HT-29 (cell line): ENCODE results near the gene KIAA1755. TPM values are rescaled to one million over a fixed set of nuclear protein-coding genes. Genes with fewer than 3 reads are reported as not detected.
"Not testable (repeated sequence)": the region's sequence is repeated elsewhere in the genome, so short reads cannot be mapped to it uniquely, and the experiment has no call there.

ENCODE experiments used
- DNase-seq: peaks from one replicate; pipeline ENCODE4 v3.0.0-alpha.2; 2015; ENCODE audit warnings: low spot score
- total RNA-seq: library from RNA; depleted of rRNA; stranded (reverse); fragments of >200 nt; shearing (Covaris generic); gene quantifications from 2 replicates; pipeline ENCODE4 v1.2.3, GENCODE V29; 2014

KIAA1755 gene
- total RNA-seq, 1 experiment from 2014 or later, result 0.05 TPM

DNA sequence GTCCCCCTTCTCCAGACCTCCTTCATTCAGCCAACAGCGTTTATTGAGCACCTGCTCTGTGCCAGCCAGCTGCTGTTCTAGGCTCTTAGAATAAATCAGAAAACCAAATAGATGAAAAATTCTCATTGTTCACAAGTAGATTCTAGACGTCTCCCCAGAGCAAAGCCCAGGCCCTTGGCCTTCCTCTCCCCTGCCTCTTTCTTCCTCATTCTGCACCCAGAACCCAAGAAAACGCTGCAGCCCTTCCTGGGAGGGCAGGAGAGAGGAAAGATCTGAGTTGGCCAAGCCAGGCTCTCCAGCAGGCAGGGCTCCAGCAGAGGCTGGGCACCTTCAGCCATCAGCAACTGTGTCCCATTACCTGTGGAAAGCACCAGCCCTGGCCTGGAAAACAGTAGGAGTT, 31.4 kb upstream of the KIAA1755 start:
- DNase-seq, result no peak

DNA sequence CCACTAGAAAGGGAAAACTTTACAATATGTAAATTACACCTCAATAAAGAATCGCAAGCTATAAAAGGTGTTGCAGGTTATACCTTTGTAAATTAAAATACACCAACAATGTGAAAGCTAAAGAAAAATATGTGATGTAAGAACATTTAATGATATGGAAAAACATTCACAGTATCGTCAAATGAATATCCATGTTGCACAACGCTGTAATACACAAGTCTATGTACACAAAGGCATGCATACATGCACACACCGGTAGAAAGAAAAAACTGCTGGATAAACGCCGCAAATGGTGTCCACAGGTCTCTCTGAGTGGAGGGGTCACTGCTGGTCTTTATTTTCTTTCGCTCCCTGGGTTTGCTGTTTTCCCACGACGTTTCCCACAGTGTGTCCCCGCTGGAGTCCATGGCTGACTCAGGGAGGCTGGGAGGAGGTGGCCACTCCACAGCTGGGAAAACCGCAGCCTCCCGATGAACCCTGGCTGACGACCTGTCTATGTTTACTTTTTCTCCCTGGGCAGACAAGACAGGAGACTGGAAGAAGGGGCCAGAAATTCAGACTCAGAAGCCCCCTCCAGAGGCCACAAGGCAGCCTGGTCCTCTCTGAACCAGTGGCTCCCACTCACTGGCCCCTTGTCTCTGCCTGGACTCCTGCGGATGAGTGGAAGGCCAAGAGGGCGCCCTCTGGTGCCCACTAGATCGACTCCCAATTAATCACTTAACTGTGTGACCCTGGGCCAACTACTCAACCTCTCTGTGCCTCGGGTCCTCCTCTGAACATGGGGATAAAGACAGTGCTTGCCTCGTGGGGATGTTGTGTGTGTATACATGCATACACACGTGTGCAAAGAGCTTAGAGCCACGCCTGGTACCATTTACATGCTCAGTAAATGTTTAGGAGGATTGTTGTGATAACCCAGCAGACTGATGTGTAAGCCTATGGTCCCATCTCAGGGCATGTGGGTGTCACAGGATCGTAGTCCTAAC, 30.6 kb upstream of the KIAA1755 start:
- peak; percentile 52 for DNase-seq

DNA sequence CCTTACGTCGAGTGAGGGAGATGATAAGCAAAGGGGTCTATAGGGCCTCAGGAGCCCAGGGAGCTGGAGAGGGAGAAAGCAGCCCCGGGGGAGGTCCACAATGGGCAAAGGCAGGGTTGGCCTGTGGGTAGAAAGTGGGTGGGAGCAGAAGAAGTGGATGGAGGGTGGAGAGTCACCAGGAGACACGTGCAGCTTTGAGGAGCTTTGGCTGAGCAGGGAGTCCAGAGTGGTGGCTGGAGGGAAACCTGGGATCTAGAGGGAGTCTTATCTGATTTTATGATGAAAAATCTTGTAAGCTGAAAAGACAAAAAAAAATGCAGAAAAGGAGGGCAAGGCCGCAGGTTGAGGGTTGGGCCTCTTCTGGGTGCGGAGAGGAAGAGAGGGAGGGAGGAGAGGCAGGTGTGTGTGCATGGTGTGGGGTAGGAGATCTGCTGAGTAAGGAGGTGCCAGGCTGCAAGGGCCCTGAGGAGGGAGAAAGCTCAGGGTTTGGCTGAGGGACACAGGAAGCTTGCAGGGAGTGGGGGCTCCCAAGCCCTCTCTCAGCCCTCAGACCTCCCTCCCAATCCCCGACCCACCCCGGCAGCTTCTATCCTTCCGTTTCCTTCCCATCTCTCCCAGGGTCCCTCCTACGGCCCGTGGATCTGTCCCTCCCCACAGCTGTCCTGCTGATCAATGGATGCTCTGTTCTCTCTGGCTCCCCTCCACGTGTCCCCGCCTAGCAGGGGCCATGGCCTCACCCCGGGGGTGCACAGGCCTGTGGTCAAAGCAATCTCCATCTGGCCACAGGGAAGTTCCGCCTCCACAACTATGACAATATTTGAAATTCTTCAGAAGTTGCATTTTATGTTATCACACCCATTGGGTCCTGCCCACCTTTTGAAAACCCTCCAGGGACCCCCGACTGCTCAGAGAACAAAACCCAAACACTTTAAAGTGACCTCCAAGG, 26.3 kb upstream of the KIAA1755 start:
- no peak for DNase-seq

DNA sequence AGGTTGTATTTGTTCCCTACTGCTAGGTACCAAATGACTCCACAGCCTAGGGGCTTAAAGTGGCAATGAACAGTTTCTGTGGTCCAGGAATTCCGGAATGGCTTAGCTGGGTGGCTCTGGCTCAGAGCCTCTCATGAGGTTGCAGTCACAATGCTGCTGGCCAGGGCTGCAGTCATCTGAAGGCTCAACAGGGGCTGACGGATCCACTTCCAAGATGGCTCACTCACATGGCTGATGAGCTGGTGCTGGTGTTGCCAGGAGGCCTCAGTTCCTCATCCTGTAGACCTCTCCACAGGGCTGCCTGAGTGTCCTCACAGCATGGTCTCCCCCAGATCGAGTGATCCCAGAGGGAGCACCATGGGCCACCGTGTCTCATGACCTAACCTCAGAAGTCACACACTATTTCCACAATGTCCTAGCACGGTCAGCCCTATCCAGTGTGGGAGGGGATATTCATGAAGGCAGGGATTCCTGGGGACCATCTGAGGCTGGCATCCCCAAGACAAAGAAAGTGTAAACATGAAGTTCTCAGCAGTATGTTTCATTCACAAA, 24.4 kb upstream of the KIAA1755 start:
- DNase-seq, result no peak

DNA sequence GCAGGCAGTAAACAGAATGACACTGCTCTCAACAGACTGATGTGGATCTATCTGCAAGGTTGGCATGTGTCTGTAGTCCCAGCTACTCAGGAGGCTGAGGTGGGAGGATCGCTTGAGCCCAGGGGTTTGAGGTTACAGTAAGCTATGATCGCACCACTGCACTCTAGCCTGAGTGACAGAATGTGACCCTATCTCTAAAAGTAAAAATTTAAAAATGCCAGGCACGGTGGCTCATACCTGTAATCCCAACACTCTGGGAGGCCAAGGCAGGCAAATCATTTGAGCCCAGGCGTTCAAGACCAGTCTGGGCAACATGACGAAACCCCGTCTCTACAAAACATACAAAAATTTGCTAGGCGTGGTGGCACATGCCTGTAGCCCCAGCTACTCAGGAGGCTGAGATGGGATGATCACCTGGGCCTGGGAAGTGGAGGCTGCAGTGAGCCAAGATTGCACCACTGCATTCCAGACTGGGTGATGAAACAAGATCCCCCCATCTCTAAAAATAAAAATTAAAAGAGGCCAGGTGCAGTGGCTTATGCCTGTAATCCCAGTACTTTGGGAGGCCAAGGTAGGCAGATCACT, 23.6 kb upstream of the KIAA1755 start:
- DNase-seq, result not testable (repeated sequence)

DNA sequence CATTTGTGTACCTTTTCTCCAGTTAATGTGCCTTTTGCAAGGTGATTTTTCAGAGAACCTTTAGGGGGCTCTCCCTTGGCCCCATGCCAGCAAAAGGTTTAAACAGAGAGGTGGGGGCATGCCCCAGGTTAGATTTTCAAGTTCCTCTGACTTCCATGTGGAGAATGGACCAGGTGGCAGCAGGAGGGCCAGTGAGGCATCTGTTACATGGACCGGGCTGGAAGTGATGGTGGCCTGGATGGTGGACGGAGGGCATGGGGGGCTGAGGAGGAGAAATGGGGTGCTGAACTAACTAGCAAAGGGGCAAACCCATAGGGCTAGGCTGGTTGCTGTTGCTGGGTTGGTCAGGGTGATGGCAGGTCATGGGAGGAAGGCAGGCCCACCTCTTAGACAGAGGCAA, 22.7 kb upstream of the KIAA1755 start:
- no peak for DNase-seq

DNA sequence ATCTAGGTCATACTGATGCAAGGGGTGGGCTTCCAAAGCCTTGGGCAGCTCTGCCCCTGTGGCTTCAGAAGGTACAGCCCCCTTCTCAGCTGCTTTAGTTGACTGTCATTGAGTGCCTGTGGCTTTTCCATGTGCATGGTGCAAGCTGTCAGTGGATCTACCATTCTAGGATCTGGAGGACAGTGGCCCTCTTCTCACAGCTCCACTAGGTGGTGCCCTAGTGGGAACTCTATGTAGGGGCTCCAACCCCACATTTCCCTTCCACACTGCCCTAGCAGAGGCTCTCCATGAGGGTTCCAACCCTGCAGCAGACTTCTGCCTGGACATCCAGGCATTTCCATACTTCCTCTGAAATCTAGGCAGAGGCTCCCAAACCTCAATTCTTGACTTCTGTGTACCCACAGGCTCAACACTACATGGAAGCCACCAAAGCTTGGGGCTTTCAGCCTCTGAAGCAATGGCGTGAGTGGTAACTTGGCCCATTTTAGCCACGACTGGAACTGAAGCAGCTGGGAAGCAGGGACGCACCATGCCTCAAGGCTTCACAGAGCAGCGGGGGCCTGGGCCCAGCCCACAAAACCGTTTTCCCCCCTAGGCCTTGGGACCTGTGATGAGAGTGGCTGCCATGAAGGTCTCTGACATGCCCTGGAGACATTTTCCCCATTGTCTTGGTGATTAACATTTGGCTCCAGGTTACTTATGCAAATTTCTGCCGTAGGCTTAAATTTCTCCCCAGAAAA, 20.8 kb upstream of the KIAA1755 start:
- not testable (repeated sequence) for DNase-seq

DNA sequence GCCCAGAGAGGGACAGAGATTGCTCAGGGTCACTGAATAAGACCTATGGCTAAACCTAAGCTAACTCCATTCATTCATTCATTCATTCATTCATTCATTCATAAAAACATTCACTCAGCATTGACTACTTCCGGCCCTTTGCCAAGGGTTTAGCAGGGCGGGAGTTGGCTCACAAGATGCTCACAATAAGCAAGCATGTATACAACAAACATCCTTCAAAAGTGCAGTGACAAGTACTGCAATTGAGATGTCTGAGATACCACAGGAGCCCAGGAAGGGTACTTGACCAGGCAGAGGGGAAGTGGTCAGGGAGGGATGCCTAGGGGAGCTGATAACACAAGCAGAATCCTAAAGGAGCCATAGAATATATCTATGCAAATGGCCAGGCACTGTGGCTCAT, 18.2 kb upstream of the KIAA1755 start:
- DNase-seq, result no peak

DNA sequence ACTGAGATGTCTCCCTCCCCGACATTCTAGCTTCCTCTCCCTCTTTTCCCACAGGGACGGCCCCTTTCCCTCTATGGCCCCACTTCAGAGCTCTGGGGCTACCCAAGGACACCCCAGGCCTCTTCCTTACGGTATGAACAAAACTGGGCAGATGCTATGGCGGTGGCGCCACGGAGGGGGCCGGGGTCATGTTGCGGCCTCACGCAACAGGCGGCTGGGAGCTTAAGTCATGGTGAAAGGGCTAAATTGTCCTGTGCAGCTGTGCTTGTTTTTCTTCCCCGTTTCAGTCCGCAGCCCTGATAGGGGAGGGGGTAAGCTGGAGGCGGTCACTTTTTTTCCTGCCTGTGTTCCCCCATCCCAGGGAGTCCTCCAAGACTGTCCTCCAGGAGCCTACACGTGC, 17.6 kb upstream of the KIAA1755 start:
- DNase-seq, result no peak

DNA sequence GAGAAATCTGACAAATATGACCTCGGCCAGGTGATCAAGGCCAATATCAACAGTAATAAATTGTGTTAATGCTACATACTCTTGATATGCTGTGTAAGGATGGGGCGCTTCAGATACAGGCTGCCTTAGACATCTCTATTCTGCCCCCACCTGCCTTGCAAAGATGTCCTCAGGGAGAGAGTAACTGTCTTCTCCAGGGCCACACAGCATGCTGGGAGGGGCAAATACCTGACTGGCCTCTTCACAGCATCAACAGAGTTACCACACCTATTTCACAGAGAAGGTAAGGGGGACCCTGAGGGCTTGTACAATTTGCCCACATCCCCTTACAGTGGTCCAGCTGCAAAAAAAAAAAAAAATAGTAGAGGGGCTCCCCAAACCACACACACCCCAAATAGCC, 17.2 kb upstream of the KIAA1755 start:
- no peak for DNase-seq

DNA sequence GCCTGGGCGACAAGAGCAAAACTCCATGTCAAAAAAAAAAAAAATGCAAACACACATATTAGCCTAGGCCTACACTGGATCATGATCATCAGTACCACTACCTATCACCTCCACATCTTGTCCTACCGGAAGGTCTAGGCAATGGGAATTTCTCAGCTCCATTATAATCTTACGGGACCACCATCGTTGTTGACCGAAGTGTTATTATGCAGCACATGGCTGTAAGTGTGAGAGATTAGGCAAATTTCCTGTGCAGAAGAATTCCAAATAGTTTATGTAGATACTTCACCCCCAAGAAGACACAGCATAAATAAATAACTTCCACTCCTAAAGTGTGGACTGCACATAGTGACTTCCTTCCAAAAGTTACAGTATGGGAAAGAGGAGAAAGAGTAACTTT, 16.8 kb upstream of the KIAA1755 start:
- DNase-seq, result no peak

DNA sequence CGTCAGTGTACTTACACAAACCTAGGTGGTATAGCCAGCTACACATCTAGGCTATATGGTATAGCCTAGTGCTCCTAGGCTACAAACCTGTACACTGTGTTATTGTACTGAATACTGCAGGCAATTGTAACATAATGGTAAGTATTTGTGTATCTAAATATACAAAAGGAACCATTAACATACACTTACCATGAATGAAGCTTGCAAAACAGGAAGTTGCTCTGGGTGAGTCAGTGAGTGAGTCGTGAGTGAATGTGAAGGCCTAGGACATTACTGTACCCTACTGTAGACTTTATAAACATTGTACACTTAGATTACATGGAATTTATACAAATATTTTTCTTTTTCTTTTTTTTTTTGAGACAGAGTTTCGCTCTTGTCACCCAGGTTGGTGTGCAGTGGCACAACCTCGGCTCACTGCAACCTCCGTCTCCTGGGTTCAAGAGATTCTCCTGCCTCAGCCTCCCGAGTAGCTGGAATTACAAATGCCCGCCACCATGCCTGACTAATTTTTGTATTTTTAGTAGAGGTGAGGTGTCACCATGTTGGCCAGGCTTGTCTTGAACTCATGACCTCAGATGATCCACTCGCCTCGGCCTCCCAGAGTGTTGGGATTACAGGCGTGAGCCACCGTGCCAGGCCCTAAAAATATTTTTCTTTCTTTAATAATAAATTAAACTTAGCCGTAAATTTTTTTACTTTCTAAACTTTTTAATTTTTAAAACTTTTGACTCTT, 15.4 kb upstream of the KIAA1755 start:
- no peak for DNase-seq

DNA sequence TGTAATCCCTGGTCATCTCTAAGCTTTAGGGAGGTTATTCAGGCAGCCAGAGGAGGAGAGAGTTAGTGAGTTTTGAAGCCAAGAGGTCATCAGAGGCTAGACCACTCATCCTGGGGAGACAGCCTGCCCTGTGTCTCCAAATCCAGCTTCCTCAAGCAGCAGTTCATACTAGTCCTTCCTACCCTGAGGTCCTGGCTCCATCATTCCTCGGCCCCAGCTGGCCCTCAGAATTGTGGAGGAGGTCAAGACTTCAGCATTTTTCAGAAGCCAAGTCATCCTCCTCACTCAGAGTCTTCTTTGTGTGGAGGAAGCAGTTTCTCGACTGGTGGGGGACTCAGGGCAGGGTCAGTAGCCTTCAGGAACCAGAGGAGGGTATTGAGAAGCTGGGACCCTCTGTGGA, 12.4 kb upstream of the KIAA1755 start:
- no peak for DNase-seq

DNA sequence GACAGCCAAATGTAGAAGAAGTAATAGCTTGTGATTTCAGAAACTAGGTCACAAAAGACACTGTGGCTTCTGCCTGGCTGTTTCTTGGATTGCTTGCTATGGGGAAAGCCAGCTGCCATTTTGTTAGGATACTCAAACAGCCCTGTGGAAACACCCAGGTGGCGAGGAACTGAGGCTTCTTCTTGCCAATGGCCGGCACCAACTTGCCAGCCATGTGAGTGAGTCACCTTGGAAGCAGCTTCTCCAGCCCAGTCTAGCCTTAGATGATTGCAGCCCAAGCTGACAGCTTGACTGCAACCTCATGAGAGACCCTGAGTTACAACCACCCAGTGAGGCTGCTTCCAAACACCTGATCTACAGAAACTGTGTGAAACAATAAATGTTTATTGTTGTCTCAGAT, 11.9 kb upstream of the KIAA1755 start:
- no peak for DNase-seq

DNA sequence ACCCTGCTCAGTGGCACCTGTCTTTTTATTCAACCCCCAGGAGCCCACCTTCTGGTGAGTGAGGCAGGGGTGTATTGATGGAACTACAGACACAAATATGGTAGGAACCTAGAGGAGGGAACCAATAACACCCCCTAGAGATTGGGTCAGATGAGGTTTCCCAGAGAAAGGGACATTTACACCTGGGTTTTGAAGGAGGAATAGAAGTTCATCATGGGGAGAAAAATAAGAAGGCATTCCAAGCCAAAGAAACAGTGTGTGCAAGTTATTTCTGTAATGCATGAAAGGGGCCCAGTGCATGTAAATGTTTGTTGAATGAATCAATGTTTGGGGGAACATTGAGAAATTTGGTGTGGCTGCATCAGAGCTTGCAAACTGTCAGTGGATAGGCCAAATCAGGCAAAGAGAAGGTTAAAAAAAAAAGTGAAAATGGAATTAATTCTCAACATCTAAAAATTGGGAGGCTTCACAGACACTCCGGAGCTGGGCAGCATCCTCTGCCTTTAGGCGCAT, 11.1 kb upstream of the KIAA1755 start:
- no peak for DNase-seq

DNA sequence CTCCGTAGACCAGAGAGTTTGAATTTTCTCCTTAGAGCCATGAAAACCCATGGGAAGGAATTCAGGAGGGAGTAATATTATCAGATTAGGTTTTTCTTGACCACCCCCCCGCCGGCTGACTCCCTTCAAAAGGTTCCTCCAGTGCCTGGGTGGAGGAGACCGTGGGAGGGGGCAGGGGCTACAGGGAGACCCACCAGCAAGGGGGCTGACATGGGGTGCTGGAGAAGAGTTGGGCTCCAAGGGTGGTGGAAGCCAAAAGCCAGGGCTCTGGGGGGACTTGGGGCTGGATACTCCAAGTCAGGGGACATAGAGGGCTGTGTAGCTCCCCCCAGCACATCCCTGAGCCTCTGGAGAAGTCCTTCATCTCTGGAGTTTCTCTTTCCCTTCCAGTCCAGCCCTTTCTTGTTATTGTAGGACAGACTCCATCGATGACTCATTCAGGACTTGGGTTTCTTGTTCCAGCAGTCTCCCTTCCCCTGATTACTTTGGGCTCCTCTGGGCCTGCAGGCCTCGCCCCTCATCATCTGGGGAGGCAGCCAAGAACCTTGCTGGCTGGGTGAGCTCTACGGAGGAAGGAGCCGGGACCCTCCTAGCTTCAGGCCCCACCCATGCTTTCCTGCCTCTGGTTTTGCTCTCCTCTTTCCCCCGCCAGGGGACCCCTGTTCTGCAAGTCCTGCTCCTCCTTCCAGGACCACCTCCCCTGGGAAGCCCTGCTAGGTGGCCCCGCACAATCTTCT, 10.5 kb upstream of the KIAA1755 start:
- peak; percentile 28 for DNase-seq

DNA sequence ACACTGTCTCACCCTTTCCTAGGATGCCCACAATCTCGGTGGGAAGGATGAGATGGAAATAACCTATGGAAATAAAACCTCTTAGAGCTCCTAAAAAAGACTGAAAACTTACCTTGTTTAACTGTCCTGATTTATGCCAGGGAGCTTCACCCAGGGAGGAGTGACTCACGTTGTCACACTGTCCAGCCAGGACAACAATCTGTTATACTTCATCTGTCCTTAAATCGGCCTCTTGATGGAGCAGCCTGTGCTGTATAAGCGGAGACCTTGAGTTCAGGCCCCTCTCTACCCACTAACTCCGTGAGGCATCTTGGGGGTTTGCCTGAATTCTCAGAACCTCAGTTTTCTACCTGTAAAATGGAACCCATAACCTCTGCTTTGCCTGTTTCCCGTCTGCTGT, 9.2 kb upstream of the KIAA1755 start:
- no peak for DNase-seq

DNA sequence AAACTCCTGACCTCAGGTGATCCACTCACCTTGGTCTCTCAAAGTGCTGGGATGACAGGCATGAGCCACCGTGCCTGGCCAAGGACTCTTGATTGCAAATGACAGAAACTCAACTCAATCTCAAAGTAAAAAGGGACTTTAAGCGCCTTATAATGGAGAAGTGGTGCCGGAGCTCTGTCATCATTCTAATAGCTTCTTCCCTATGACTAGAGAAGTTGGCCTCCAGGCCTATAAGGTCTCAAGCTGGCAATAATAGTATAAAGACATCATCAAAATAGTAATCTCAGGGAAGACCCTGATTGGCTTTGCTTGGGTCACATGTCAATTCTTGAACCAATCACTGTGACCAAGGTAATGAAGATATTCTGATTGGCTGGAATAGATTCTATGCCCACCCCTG, 8.5 kb upstream of the KIAA1755 start:
- DNase-seq, result no peak

DNA sequence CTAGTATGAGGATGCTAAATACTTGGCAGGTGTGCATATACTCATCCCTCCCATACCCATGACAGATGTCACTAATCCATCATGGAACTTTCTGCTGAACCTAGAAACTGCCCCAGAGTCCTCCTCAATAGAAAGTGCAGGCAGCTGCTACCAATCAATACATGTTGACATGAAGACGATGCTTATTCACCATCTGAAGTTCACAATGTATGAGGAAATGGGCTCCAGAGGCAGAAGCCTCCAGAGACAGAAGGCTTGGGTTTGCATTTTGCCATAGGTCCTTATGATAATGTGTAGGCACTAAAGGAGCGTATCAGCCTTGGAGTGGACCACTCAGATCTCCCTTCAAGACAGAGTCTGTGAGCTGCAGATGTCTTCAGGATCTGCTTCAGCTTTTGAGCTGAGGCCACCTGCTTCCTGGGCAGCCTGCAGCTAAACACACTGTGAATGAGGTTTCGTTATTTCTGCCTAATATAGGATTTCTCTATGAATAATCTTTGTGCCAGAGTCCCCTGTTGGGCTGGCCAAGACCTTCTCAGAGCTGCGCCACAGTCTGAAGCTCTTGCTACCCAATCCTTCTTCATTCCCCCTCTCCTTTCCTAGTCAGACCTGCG, 7.5 kb upstream of the KIAA1755 start:
- no peak for DNase-seq
